Amniotic epithelial cell (primary cell): Measurements from ENCODE around the gene STX18.
"Not testable (repeated sequence)": the region's sequence is repeated elsewhere in the genome, so short reads cannot be mapped to it uniquely, and the experiment has no call there.

ENCODE experiments used
- DNase-seq: peaks from one replicate; pipeline ENCODE4 v3.0.0-alpha.2; 2010; ENCODE audit warnings: low read depth

Gene STX18

GRCh38 chr4:4541661-4542570 is at the start of gene STX18:
TSS of gene STX18 (minus strand) at chr4:4542048. CDS start at chr4:4541964, 84 bp downstream.
- peak; percentile 83 for DNase-seq

- DNase-seq, result no peak
Measured at GRCh38 chr4:4591071-4591470, 49.2 kb upstream of the STX18 start.

GRCh38 chr4:4590546-4590945 is 48.7 kb upstream of the STX18 start:
- DNase-seq, result no peak

- DNase-seq, result peak; percentile 70
Measured at GRCh38 chr4:4585012-4585670, 43.3 kb upstream of the STX18 start.

- no peak for DNase-seq
Measured at GRCh38 chr4:4583606-4584005, 41.8 kb upstream of the STX18 start.

- no peak for DNase-seq
Measured at GRCh38 chr4:4582653-4583052, 40.8 kb upstream of the STX18 start.

GRCh38 chr4:4580494-4580893 is 38.6 kb upstream of the STX18 start:
- no peak for DNase-seq

GRCh38 chr4:4578981-4579380 is 37.1 kb upstream of the STX18 start:
- DNase-seq, result no peak

- no peak for DNase-seq
Measured at GRCh38 chr4:4577359-4577875, 35.6 kb upstream of the STX18 start.

GRCh38 chr4:4575284-4576211 is 33.7 kb upstream of the STX18 start:
- peak; percentile 12 for DNase-seq

- DNase-seq, result peak; percentile 90
Measured at GRCh38 chr4:4574792-4575191, 32.9 kb upstream of the STX18 start.

- DNase-seq, result no peak
Measured at GRCh38 chr4:4574052-4574451, 32.2 kb upstream of the STX18 start.

- DNase-seq, result no peak
Measured at GRCh38 chr4:4572821-4573220, 31.0 kb upstream of the STX18 start.

GRCh38 chr4:4569861-4570260 is 28.0 kb upstream of the STX18 start:
- not testable (repeated sequence) for DNase-seq

- no peak for DNase-seq
Measured at GRCh38 chr4:4568806-4569427, 27.1 kb upstream of the STX18 start.

GRCh38 chr4:4566359-4566758 is 24.5 kb upstream of the STX18 start:
- not testable (repeated sequence) for DNase-seq

- DNase-seq, result no peak
Measured at GRCh38 chr4:4564522-4564921, 22.7 kb upstream of the STX18 start.

GRCh38 chr4:4560642-4561041 is 18.8 kb upstream of the STX18 start:
- DNase-seq, result no peak

- no peak for DNase-seq
Measured at GRCh38 chr4:4560136-4560535, 18.3 kb upstream of the STX18 start.

- DNase-seq, result peak; percentile 75
Measured at GRCh38 chr4:4559596-4559995, 17.7 kb upstream of the STX18 start.

GRCh38 chr4:4558881-4559280 is 17.0 kb upstream of the STX18 start:
- no peak for DNase-seq

GRCh38 chr4:4555916-4556315 is 14.1 kb upstream of the STX18 start:
- peak; percentile 90 for DNase-seq
